Superior temporal gyrus (tissue), 1 donor: Measurements from ENCODE around the gene PDE3A.
"Not testable (repeated sequence)": the region's sequence is repeated elsewhere in the genome, so short reads cannot be mapped to it uniquely, and the experiment has no call there.

Experiments
- DNase-seq: peaks from one replicate; pipeline ENCODE4 v3.0.0-alpha.2; 2016; ENCODE audit errors: extremely low spot score

Gene PDE3A

DNA sequence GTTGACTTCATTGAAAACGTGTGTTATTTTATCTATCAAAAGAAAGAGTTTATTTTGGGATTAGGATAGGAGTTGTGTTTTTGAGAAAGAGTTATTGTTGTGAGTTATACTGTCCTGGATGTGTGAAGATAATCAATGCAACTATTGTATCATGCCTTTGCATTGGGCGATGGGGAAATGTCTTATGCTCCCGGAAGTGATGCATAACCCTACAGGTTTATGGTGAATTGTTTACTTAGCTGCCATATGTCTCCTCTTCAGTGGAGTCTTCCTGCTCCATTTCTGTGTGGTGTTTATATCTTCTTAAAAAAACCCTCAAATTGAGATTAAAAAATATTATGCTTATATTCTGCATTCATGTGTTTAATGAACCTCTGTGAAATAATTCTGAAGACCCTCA, 6.5 kb downstream of the PDE3A start:
- no peak for DNase-seq

- DNase-seq, result no peak
These were observed 7.2 kb downstream of the PDE3A start for GRCh38 chr12:20375560-20375959.

- DNase-seq, result no peak
These were observed 8.6 kb downstream of the PDE3A start for GRCh38 chr12:20376984-20377383.

DNA sequence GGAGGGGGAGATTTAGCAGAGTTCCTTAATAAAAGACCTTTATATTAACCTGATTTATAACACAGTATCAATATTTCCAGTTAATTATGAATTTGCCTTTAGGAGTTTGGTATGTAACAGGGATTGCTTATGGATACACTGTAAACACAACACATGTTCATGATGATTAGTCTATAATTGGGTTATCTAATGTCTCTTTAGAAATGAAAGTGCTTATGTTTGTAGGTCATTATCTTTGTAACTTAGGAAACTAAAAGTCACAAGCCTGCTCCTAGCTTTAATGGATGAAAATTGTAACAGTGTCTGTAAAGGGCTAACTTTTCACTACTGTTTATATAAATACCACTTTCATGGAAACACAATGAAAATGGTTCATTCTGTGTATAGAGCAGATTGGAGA, 9.4 kb downstream of the PDE3A start:
- no peak for DNase-seq

DNA sequence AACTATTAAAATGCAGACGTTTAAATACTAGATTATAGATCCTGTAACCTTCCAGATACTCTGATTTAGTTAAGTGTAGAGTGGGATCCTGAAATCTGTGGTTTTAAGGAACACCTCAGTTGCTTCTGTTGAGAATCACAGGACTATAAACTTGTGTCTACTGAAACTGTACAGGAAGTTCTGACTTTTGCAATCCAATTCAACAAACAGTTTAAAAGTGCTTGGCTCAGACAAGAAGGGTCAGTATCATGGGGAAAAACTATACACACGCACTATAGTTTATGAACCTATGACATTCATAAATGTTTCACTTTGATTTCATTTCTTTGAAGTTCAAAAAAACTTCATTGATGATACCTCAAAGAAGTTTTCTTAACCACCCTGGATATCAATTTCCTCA, 13.8 kb downstream of the PDE3A start:
- DNase-seq, result no peak

- DNase-seq, result no peak
These were observed 15.3 kb downstream of the PDE3A start for GRCh38 chr12:20383612-20384011.

DNA sequence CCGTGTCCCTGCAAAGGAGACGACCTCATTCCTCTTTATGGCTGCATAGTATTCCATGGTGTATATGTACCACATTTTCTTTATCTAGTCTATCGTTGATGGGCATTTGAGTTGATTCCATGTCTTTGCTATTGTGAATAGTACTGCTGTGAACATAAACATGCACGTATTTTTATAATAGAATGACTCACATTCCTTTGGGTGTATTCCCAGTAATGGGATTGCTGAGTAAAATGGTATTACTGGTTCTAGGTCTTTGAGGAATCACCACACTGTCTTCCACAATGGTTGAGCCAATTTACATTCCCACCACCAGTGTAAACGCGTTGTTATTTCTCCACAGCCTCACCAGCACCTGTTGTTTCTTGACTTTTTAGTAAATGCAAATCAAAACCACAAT, 16.5 kb downstream of the PDE3A start:
- not testable (repeated sequence) for DNase-seq

- DNase-seq, result no peak
These were observed 22.5 kb downstream of the PDE3A start for GRCh38 chr12:20390846-20391245.

GRCh38 chr12:20392339-20392738, 24.0 kb downstream of the PDE3A start:
- DNase-seq, result no peak

DNA sequence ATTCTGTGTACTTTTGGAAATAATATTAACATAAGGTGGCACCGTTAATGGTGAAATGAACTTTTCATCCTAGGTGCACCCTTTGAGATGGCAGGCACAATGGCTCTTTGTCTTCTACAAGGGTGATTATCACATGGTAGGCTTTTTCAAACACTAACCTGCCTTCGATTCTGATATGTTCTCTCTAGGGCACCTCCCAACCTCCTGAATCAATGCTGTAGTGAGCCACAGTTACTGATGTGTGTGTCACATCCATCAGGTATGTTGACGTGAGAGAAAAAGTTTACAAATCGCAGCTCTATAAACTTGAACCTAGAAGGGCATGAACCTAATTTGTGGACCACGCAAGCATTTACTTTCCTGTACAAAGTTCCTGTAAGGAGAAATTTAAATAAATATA, 25.4 kb downstream of the PDE3A start:
- DNase-seq, result no peak

- no peak for DNase-seq
These were observed 27.6 kb downstream of the PDE3A start for GRCh38 chr12:20395791-20396550.

DNA sequence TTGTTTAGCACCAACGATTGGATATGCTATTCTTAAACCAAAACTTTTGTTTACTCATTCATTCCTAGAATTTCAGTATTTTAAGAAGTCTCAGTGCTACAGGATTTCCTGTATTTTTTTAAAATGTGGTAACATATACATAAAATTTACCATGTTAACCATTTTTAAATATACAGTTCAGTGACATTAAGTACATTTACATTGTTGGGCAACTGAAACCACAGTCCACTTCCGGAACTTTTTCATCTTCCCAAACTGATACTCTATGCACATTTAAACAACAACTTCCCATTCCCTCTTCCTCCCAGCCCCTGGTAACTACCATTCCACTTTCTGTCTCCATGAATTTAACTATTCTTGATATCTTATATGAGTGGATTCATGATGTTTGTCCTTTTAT, 30.3 kb downstream of the PDE3A start:
- DNase-seq, result no peak

GRCh38 chr12:20400003-20400402, 31.7 kb downstream of the PDE3A start:
- DNase-seq, result no peak

GRCh38 chr12:20403230-20403629, 34.9 kb downstream of the PDE3A start:
- DNase-seq, result no peak

GRCh38 chr12:20404576-20405346, 36.4 kb downstream of the PDE3A start:
- DNase-seq, result no peak

- no peak for DNase-seq
These were observed 41.5 kb downstream of the PDE3A start for GRCh38 chr12:20409607-20410377.

- DNase-seq, result no peak
These were observed 42.4 kb downstream of the PDE3A start for GRCh38 chr12:20410734-20411133.

DNA sequence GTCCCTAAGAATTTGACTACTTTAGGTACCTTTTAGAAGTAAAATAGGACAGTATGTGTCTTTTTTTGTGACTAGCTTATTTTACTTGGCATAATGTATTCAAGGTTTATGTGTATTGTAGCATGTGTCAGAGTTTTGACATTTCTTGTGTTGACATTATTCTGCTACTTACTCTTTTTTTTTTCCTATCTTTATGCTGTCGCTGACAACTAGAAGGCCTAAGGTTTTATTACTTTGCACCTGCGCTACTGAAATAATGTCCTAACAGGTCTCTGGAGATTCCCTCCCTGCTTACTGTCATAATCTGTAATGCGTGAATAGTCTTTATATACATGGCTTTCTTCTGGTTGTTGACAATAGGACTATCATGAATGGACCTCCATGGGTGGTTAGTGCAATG, 43.0 kb downstream of the PDE3A start:
- DNase-seq, result no peak

DNA sequence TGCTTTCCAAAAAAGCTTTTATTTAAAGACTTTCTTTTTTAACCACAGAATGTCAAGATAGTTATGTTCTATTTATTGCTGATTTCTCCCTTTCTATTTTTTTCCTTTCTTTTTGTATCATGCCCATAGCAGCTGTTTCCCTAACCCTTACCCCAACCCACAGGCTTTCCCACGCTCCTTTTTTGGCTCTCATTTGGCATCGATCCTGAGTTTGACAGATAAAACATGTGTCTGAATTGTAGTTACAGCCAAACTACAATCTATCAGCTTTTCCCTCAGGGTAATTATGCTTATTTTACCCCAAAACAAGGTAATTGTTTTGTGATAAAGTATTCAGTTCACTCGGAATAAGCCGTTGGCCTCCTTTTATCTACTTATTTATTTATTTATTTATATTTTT, 46.7 kb downstream of the PDE3A start:
- no peak for DNase-seq

DNA sequence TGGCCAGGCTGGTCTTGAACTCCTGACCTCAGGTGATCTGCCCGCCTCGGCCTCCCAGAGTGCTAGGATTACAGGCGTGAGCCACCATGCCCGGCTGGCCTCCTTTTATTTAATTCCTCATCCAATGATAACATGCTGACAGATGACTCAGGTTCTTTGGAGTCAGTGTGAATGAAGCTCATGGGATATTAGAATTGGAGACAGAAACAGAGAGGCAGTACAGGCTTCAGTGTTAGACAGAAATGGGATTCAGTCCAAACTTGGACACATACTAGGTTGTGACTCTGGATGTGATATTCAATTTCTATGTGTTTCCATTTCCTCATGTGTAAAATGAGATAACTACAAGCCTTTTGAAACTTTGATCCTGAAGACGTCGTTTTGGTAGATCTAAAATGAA, 47.3 kb downstream of the PDE3A start:
- DNase-seq, result no peak

GRCh38 chr12:20420557-20420956, 52.2 kb downstream of the PDE3A start:
- no peak for DNase-seq

GRCh38 chr12:20421421-20421820, 53.1 kb downstream of the PDE3A start:
- DNase-seq, result no peak

GRCh38 chr12:20423557-20423956, 55.2 kb downstream of the PDE3A start:
- no peak for DNase-seq
